GM18502 (cell line): ENCODE measurements around the gene PLCB4.

Experiments
- ATAC-seq: cut with Tn5 transposase; IDR thresholded peaks from one replicate; pipeline ENCODE4 v1.9.1; 2021; ENCODE audit warnings: mild to moderate bottlenecking; ENCODE audit not compliant: unreplicated experiment, poor library complexity

Gene PLCB4

GRCh38 chr20:9342651-9343050 lies 273.8 kb downstream of the PLCB4 start:
- no peak for ATAC-seq

- ATAC-seq = no peak
Measured at GRCh38 chr20:9344083-9344920, 275.4 kb downstream of the PLCB4 start.

GRCh38 chr20:9348316-9348715 lies 279.4 kb downstream of the PLCB4 start:
- ATAC-seq = no peak

DNA sequence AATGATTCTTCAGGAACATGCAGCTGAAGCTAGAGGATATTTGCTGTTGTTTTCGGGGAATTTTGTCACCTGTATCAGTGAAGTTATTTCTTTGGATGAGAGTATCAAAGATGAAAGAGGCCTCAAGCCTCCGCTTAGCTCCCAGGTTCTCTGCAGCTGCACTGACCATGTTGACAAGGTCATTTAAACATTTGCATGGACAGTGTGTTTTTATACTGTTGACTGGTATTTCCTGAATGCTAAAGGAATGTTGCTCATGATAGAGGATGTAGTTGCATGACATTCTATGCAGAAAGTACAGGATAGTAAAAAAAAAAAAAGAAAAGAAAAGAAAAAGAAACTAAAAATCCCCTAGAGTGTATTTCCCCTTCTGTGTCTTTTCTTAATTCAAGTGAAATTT lies 279.9 kb downstream of the PLCB4 start:
- ATAC-seq = no peak

- no peak for ATAC-seq
Measured at GRCh38 chr20:9349249-9349648, 280.4 kb downstream of the PLCB4 start.

DNA sequence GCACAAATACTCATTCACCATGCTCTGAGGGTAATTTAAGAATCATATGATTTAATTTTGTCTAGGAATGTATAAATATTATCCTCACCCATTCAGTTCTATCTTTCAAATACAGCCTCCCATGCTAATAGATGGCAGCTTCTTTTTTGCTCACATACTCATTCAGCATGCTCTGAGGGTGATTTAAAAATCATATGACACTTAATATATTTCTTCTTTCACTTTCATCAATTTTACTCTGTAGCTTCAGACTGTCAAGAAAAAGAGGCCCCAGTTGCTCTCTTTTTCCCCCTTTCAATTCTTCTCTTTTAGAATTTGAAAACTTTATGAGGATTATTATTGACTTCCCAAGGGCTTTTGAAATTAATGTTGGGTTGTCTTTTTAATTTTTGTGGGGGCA lies 283.9 kb downstream of the PLCB4 start:
- no peak for ATAC-seq

GRCh38 chr20:9353180-9353915 lies 284.5 kb downstream of the PLCB4 start:
- ATAC-seq = no peak

DNA sequence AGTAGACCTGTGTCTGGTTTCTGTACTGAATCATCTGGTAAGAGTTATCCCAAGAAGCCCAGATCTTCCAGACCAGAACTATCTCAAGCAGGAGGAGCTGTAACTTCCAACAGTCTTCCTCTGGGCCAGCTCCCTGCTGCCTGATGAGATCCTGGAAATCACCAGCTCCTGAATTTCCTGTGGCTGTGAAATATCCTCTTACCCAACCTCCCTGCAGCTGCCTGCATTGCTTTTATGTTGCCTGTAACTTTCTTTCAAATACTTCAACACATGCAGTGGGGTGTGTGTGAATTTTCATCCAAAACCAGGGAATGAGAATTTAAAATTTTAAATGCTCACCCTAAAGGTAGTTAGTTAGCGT lies 285.0 kb downstream of the PLCB4 start:
- no peak for ATAC-seq

DNA sequence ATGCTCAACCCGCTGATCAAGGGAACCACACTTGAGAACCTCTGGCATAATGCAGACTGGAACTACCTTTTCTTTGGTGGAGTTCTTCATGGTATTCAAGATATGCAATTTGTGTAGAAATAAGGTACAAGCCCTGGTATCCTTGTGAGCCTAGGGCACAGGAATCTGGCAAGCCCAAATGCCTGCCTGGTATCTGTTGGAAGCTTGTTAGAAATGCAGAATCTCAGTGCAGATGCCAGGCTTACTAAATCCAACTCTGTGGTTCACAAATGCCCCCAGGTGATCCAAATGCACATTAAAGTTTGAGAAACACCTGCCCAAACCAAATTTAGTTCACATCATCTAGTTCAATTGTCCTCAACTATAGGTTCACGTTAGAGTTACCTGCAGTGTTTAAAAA lies 285.7 kb downstream of the PLCB4 start:
- no peak for ATAC-seq

GRCh38 chr20:9358001-9358400 lies 289.1 kb downstream of the PLCB4 start:
- no peak for ATAC-seq

DNA sequence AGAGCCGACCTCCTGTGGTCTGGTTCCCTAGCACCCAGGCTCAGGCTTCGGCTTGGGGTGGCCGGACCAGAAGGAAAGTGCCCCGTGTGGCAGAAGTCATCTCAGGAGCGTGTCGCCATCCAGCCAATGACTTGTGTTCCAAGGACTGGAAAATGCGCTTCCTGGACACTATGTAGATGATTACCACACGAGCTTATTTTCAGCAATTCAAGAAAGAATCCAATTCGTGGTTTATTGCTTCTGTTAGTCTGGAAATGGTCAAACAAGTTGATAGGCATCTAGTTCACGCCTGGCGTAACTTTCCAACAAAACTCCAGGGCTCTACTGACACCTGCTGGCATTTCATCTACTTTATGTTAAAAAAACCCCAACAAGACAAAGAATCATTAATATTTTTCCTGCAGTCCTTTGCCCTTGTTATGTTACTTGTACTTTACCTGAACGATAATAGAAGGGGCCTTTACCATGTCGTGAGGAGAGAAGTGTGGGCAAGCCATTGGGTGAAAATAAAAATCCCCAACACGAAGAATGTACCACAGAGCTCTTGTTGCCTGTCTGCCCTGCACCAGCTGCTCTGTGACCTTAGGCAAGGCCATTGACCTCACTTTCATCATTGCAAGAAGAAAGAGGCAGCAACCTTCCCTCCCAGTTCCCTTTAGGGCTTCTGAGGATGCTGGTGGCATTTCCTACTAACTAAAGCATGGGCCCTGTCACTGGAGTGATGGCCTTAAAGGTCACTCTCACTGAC lies 290.8 kb downstream of the PLCB4 start:
- no peak for ATAC-seq

DNA sequence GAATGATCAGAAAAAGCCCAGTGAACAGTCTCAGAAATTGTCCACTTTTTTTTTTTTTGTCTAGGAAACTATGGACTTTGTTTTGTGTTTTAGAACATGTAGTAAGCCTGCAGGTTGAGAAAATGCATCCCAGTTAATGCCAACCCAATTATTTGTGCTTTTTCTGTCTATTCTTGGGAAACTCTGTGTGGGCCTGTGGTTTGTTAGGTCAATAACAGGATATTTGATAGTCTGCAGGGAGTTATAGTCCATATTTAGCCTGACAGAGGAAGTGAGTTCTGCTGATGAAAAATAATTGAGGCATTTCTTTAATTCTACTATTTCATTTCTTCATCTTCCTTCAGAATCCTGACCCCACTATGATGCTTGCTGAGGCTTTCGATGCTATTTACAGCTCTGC lies 291.5 kb downstream of the PLCB4 start:
- ATAC-seq = no peak

DNA sequence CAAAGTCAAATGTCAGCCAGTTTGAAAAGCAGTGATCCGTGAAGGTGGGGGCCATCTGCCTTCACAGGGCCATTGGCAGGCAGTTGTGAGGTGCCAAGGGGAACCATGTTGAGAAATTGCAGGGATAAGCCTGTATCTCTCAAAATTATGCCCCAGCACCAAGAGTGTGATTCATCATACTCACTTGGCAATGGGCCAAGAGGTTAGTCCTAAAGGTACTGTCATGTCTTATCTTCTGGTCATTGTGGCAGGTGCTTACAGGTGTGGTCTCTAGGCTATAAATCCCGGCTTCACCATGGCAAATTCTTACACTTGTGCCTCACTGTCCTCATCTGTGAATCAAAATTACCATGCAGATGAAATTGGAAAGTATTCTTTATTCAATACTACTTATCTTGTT lies 294.8 kb downstream of the PLCB4 start:
- no peak for ATAC-seq

DNA sequence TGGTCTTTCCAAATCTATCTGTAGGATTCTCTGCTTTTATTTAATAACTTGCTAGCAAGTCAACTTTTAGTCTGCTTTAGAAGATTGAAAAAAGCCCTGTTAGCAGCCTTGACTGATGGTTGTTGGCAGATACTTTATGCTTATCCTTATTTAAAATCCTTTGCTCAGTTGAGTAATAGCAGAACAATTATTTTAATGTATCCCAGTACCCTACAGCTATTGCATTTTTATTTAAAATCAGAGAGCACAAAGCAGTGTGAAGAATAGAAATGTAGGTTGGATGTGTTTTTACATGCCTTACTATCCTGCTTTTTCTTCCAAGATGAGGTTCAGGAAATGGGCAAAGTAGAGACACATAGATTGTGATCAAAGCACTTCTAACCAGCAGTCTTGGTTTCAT lies 298.4 kb downstream of the PLCB4 start:
- no peak for ATAC-seq

GRCh38 chr20:9367746-9368145 lies 298.9 kb downstream of the PLCB4 start:
- ATAC-seq = no peak

- no peak for ATAC-seq
Measured at GRCh38 chr20:9368893-9369292, 300.0 kb downstream of the PLCB4 start.

- ATAC-seq = no peak
Measured at GRCh38 chr20:9369557-9369956, 300.7 kb downstream of the PLCB4 start.

DNA sequence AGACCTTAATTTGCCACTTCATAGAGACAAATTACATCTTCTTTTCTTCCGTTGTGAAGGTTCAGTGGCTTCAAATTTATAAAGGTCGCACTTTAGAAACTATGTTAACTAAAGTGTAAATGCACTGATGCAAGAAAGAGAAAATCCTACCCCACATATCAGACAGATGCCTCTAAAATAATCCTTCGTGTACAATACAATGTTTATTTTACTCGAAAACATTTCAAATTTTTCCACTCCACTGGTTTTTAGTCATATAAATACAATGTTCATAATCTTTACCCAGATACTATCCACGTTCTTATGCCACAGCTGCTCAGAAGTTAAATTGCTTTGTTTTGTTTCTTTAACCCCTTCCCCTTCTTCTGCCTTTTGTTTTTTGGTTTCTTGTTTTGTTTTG lies 305.2 kb downstream of the PLCB4 start:
- no peak for ATAC-seq

- no peak for ATAC-seq
Measured at GRCh38 chr20:9374480-9374879, 305.6 kb downstream of the PLCB4 start.

DNA sequence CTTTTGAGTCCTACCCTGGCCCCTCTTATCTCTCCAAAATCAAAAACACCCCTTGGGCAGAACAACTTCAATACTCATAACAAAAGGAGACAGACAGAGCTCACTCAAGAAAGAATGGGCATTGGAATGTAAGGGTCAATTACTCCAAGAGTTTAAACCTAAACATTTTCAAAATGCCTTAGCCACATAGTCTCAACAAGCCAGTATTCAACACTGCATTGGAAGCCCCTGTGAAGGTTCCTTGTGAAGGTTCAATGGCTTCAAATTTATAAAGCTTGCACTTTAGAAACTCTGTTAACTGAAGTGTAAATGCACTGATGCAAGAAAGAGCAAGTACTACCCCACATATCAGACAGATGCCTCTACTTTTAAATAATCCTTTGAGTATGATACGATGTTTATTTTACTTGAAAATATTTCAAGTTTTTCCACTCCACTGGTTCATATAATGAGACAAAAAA lies 306.4 kb downstream of the PLCB4 start:
- ATAC-seq = no peak

GRCh38 chr20:9377007-9377406 lies 308.1 kb downstream of the PLCB4 start:
- ATAC-seq = no peak
